Stimulated activated CD4-positive, alpha-beta T cell treated with anti-CD3 and anti-CD28 coated beads, Interleukin-1b, Interleukin-23, amount 100 ng/mL, for 4 hours (primary cell): ENCODE data around the gene TYW1.
"Not testable (repeated sequence)": the region's sequence is repeated elsewhere in the genome, so short reads cannot be mapped to it uniquely, and the experiment has no call there.

Experiments
- DNase-seq, 2 donors: peaks; one replicate each; pipeline ENCODE4 v3.0.0-alpha.2; 2020; ENCODE audit warnings: low read depth in 2 of 2

Gene TYW1

GRCh38 chr7:66994691-66995049 lies 2.0 kb upstream of the TYW1 start:
- DNase-seq: peak; percentile 12 to 31

- peak; percentile 72 to 86 for DNase-seq
Measured at GRCh38 chr7:66995050-66995776, 1.4 kb upstream of the TYW1 start, which contains the start of gene SBDS. TSS of gene SBDS (minus strand) at chr7:66995586. CDS start at chr7:66995417, 169 bp downstream.

GRCh38 chr7:67000601-67001258 lies 4.1 kb downstream of the TYW1 start:
- not testable (repeated sequence) for DNase-seq

GRCh38 chr7:67004145-67004544 lies 7.5 kb downstream of the TYW1 start:
- DNase-seq: not testable (repeated sequence)

GRCh38 chr7:67006965-67007364 lies 10.3 kb downstream of the TYW1 start:
- no peak for DNase-seq

GRCh38 chr7:67008260-67008659 lies 11.6 kb downstream of the TYW1 start:
- no peak for DNase-seq

GRCh38 chr7:67009677-67010076 lies 13.0 kb downstream of the TYW1 start:
- not testable (repeated sequence) for DNase-seq

- DNase-seq: not testable (repeated sequence)
Measured at GRCh38 chr7:67014076-67014622, 17.5 kb downstream of the TYW1 start.

GRCh38 chr7:67017971-67018370 lies 21.3 kb downstream of the TYW1 start:
- not testable (repeated sequence) for DNase-seq

GRCh38 chr7:67018940-67019339 lies 22.3 kb downstream of the TYW1 start:
- DNase-seq: no peak

GRCh38 chr7:67019562-67020390 lies 23.1 kb downstream of the TYW1 start:
- DNase-seq: no peak

- no peak for DNase-seq
Measured at GRCh38 chr7:67021260-67021659, 24.6 kb downstream of the TYW1 start.

- no peak for DNase-seq
Measured at GRCh38 chr7:67022511-67022910, 25.9 kb downstream of the TYW1 start.

GRCh38 chr7:67025459-67025858 lies 28.8 kb downstream of the TYW1 start:
- not testable (repeated sequence) for DNase-seq

GRCh38 chr7:67031685-67032084 lies 35.1 kb downstream of the TYW1 start:
- DNase-seq: not testable (repeated sequence)

- no peak for DNase-seq
Measured at GRCh38 chr7:67033251-67033650, 36.6 kb downstream of the TYW1 start.

GRCh38 chr7:67036432-67037395 lies 40.1 kb downstream of the TYW1 start:
- DNase-seq: not testable (repeated sequence)

GRCh38 chr7:67040832-67041231 lies 44.2 kb downstream of the TYW1 start:
- DNase-seq: not testable (repeated sequence)

- DNase-seq: not testable (repeated sequence)
Measured at GRCh38 chr7:67042781-67043558, 46.3 kb downstream of the TYW1 start.

- not testable (repeated sequence) for DNase-seq
Measured at GRCh38 chr7:67043559-67043930, 46.9 kb downstream of the TYW1 start.
